SK-N-SH (cell line): Measurements from ENCODE around the gene ACP4. TPM values are rescaled to one million over a fixed set of nuclear protein-coding genes. Genes with fewer than 3 reads are reported as not detected.

Experiments
- CTCF ChIA-PET: fragments of 300-600, 350-600 bp; formaldehyde crosslinking; extraction: SDS; loops from one replicate; lab custom pipeline; 2021; lab: Yijun Ruan, JAX
- POLR2A ChIA-PET: fragments of 350-600 bp; sonication (Branson Sonifier 250); formaldehyde crosslinking; extraction: SDS; loops from one replicate; lab custom pipeline; 2020; ENCODE audit warnings: antibody characterized with exemption, inconsistent platforms; lab: Yijun Ruan, JAX
- DNase-seq: peaks from one replicate; pipeline ENCODE4 v3.0.0; 2012
- H2AFZ ChIP-seq: fragments of 200-600 bp; sonication (generic); 2 replicates; pipeline ENCODE4 v1.8.1; 2016; ENCODE audit warnings: antibody characterized with exemption, mild to moderate bottlenecking, low read depth
- H3F3A ChIP-seq: fragments of 200-600 bp; sonication (generic); replicated peaks from 2 replicates; pipeline ENCODE3; 2016; ENCODE audit warnings: antibody characterized with exemption, mild to moderate bottlenecking; ENCODE audit not compliant: insufficient read depth
- H3K27ac ChIP-seq, 2 experiments: fragments of 200-500 bp in 1 of 2; fragments of 200-600 bp in 1 of 2; sonication (Bioruptor generic) in 1 of 2; sonication (generic), shearing (Covaris generic) in 1 of 2; 2 replicates each; pipeline versions ENCODE4 v1.5.1 to v1.6.1; 2014 to 2016; ENCODE audit warnings: low read depth in 2 of 2, inconsistent platforms in 1 of 2, low read length in 1 of 2, mild to moderate bottlenecking in 1 of 2, mixed read lengths in 1 of 2
- H3K27me3 ChIP-seq: fragments of 200-600 bp; sonication (generic), shearing (Covaris generic); 2 replicates; pipeline ENCODE4 v1.6.1; 2016; ENCODE audit warnings: mixed run types; ENCODE audit not compliant: insufficient read depth
- H3K36me3 ChIP-seq, 2 experiments: fragments of 200-500 bp in 1 of 2; fragments of 200-600 bp in 1 of 2; sonication (Bioruptor generic) in 1 of 2; sonication (generic) in 1 of 2; replicated peaks in 1 of 2; 2 replicates each; pipeline versions ENCODE3 to v1.5.1; 2014 to 2016; ENCODE audit warnings: low read length in 1 of 2, mild to moderate bottlenecking in 1 of 2; ENCODE audit not compliant: insufficient read depth in 2 of 2, control insufficient read depth in 1 of 2
- H3K4me1 ChIP-seq, 2 experiments: fragments of 200-500 bp in 1 of 2; fragments of 200-600 bp in 1 of 2; sonication (Bioruptor generic) in 1 of 2; sonication (generic), shearing (Covaris generic) in 1 of 2; 2 replicates each; pipeline versions ENCODE4 v1.5.1 to v1.6.1; 2014 to 2016; ENCODE audit warnings: low read depth in 1 of 2, low read length in 1 of 2, mixed run types in 1 of 2; ENCODE audit not compliant: insufficient read depth in 2 of 2, control insufficient read depth in 1 of 2
- H3K4me2 ChIP-seq: fragments of 200-600 bp; sonication (generic), shearing (Covaris generic); 2 replicates; pipeline ENCODE4 v1.6.1; 2017; ENCODE audit warnings: mixed run types
- H3K4me3 ChIP-seq, 2 experiments: fragments of 200-500 bp in 1 of 2; fragments of 200-600 bp in 1 of 2; sonication (Bioruptor generic) in 1 of 2; sonication (generic), shearing (Covaris generic) in 1 of 2; 2 replicates each; pipeline versions ENCODE4 v1.5.1 to v1.8.1; 2014 to 2016; ENCODE audit warnings: low read depth in 2 of 2, inconsistent platforms in 1 of 2, low read length in 1 of 2, mild to moderate bottlenecking in 1 of 2, mixed read lengths in 1 of 2, moderate library complexity in 1 of 2
- H3K79me2 ChIP-seq: fragments of 200-600 bp; sonication (generic); 2 replicates; pipeline ENCODE4 v1.8.1; 2017; ENCODE audit warnings: mild to moderate bottlenecking; ENCODE audit not compliant: insufficient read depth
- H3K9ac ChIP-seq: fragments of 200-600 bp; sonication (generic); 2 replicates; pipeline ENCODE4 v1.6.1; 2017; ENCODE audit warnings: mixed run types
- H3K9me2 ChIP-seq: fragments of 200-600 bp; sonication (generic); 2 replicates; pipeline ENCODE4 v1.6.1; 2017; ENCODE audit warnings: mixed run types
- H3K9me3 ChIP-seq: fragments of 200-600 bp; sonication (generic); 2 replicates; pipeline ENCODE4 v1.6.1; 2017; ENCODE audit warnings: mixed run types, mild to moderate bottlenecking, moderate library complexity
- H4K20me1 ChIP-seq: fragments of 200-600 bp; sonication (generic); 2 replicates; pipeline ENCODE4 v1.6.1; 2017; ENCODE audit warnings: mild to moderate bottlenecking, mixed run types; ENCODE audit not compliant: insufficient read depth
- CTCF ChIP-seq: fragments of 200-600 bp; sonication (generic); IDR thresholded peaks from 2 replicates; pipeline ENCODE4 v1.6.1; 2017; ENCODE audit warnings: antibody characterized with exemption, mild to moderate bottlenecking, moderate library complexity
- EP300 ChIP-seq, 2 experiments: IDR thresholded peaks; 2 replicates each; pipeline versions ENCODE4 v1.4.0 to v1.6.1; 2012; ENCODE audit warnings: borderline replicate concordance in 1 of 2, low read depth in 1 of 2, low read length in 1 of 2
- EZH2phosphoT487 ChIP-seq: fragments of 200-600 bp; sonication (generic); IDR thresholded peaks from 2 replicates; pipeline ENCODE4 v1.6.1; 2017; ENCODE audit warnings: low read depth, mixed run types, mild to moderate bottlenecking, antibody characterized with exemption, moderate library complexity, borderline replicate concordance
- FOSL2 ChIP-seq: IDR thresholded peaks from 2 replicates; pipeline ENCODE4 v1.4.0; 2012; ENCODE audit warnings: low read depth, mild to moderate bottlenecking, moderate library complexity, borderline replicate concordance
- FOXJ3 ChIP-seq: sonication (generic); formaldehyde crosslinking; IDR thresholded peaks from 2 replicates; pipeline ENCODE4 v1.5.1; 2020; ENCODE audit warnings: mild to moderate bottlenecking, missing genetic modification reagents
- GABPA ChIP-seq: IDR thresholded peaks from 2 replicates; pipeline ENCODE4 v1.4.0; 2012; ENCODE audit warnings: low read depth, mild to moderate bottlenecking
- GATA2 ChIP-seq: sonication (generic); formaldehyde crosslinking; IDR thresholded peaks from 2 replicates; pipeline ENCODE4 v1.5.0; 2020; ENCODE audit warnings: mild to moderate bottlenecking, missing genetic modification reagents
- NFIC ChIP-seq: IDR thresholded peaks from 2 replicates; pipeline ENCODE4 v1.4.0; 2012; ENCODE audit warnings: borderline replicate concordance
- REST ChIP-seq: IDR thresholded peaks from 2 replicates; pipeline ENCODE4 v1.6.1; 2012; ENCODE audit warnings: mild to moderate bottlenecking, low read depth, low read length, moderate library complexity
- RFX5 ChIP-seq: IDR thresholded peaks from 2 replicates; pipeline ENCODE4 v1.6.1; 2012; ENCODE audit warnings: mild to moderate bottlenecking, improper control_type of control experiment, low read length
- RXRA ChIP-seq: IDR thresholded peaks from 2 replicates; pipeline ENCODE4 v1.4.0; 2012; ENCODE audit warnings: low read depth, mild to moderate bottlenecking, borderline replicate concordance
- TAF1 ChIP-seq: IDR thresholded peaks from 2 replicates; pipeline ENCODE4 v1.6.1; 2012; ENCODE audit warnings: low read depth, mild to moderate bottlenecking, low read length, moderate library complexity, borderline replicate concordance
- TCF12 ChIP-seq: IDR thresholded peaks from 2 replicates; pipeline ENCODE4 v1.4.0; 2012
- TEAD4 ChIP-seq: IDR thresholded peaks from 2 replicates; pipeline ENCODE4 v1.4.0; 2012; ENCODE audit warnings: mild to moderate bottlenecking, borderline replicate concordance; ENCODE audit not compliant: insufficient read depth
- WGBS: methylation state at CpG from one replicate; pipeline ENCODE4 v1.1.6; 2017; ENCODE audit warnings: low lambda C conversion rate; 5-methylcytosine and 5-hydroxymethylcytosine counted together
- polyA plus RNA-seq, 3 experiments: library from polyadenylated mRNA; depleted of rRNA; stranded (reverse); fragments of >200 nt; gene quantifications; 2 replicates each; pipeline ENCODE4 v1.2.3, GENCODE V29; 2012
- TF ChIP-seq, protein P1 (sequence below): fragments of 150-350 bp; IDR thresholded peaks from 2 replicates; pipeline ENCODE4 v1.6.1; 2016; ENCODE audit warnings: mild to moderate bottlenecking, low read depth, low read length

ACP4 gene
- polyA plus RNA-seq, 1 of the 3 experiments (the other 2 are of a cell fraction), result not detected

- TF ChIP-seq, protein P1, sequence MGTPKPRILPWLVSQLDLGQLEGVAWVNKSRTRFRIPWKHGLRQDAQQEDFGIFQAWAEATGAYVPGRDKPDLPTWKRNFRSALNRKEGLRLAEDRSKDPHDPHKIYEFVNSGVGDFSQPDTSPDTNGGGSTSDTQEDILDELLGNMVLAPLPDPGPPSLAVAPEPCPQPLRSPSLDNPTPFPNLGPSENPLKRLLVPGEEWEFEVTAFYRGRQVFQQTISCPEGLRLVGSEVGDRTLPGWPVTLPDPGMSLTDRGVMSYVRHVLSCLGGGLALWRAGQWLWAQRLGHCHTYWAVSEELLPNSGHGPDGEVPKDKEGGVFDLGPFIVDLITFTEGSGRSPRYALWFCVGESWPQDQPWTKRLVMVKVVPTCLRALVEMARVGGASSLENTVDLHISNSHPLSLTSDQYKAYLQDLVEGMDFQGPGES, result no peak
- TF ChIP-seq RXRA (no peak), FOSL2 (no peak), EZH2phosphoT487 (no peak), TEAD4 (no peak), FOXJ3 (no peak), EP300 (IDR thresholded peaks at IDR 0.05; ENCODE audit: borderline replicate concordance in 1 of 2, low read depth in 1 of 2, low read length in 1 of 2) (no peak), NFIC (no peak)
- no peak overlapping the region for H3K9ac ChIP-seq
- no peaks in the 10 kb centered on the region for H3K9me3 ChIP-seq
- H3K4me3 ChIP-seq, result no peak overlapping the region
- peaks cover 24% of the 10 kb centered on the region for H3K27me3 ChIP-seq
- CTCF ChIA-PET, result interaction anchor here (0.9 kb wide), 1 partner anchor 96 kb away, joined by 3 read pairs; no protein-coding TSS in a partner anchor
- H4K20me1 ChIP-seq, result no peaks in the 10 kb centered on the region
- H3F3A ChIP-seq, result no peaks in the 10 kb centered on the region
- H3K36me3 ChIP-seq, result no peaks in the 10 kb centered on the region
- H3K4me1 ChIP-seq, result no peaks in the 10 kb centered on the region
- no peak for DNase-seq
- H3K4me2 ChIP-seq, result no peak overlapping the region
- H3K9me2 ChIP-seq, result no peaks in the 10 kb centered on the region
- H2AFZ ChIP-seq, result no peak overlapping the region
- no peak overlapping the region for H3K27ac ChIP-seq
- no peaks in the 10 kb centered on the region for H3K79me2 ChIP-seq
- WGBS, result 70% methylated on average over 36 of the region's 43 CpGs
- POLR2A ChIA-PET, result no interaction called here
Observed at GRCh38 chr19:50826492-50827240, 36.5 kb downstream of the ACP4 start.

DNA sequence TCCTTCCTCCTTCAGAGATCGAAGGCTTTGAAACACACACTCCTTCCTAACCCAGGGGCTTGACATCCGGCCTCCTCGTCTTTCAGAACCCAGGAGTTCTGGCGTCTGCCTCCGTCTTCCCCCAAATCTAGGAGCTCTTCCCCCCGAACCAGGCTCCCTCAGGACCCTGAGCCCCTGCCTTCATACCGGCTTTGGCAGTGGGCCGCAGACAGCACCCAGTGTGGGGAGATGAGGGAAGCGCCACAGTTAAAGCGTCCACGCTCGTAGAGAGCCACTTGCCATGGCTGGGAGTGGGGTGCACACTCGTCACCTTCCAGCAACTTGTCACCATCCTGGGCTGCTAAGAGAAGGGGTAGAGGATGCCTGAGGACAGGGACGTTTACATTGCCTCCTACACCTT is 37.3 kb downstream of the ACP4 start:
- Histone ChIP-seq H3K36me3 (no peaks in the 10 kb centered on the region), H3K9me3 (no peaks in the 10 kb centered on the region), H4K20me1 (no peaks in the 10 kb centered on the region), H3K4me1 (no peaks in the 10 kb centered on the region), H3K27me3 (peaks cover 17% of the 10 kb centered on the region), H3K4me3 (no peak overlapping the region), H3K4me2 (no peak overlapping the region), H3K9ac (no peak overlapping the region), H3K79me2 (no peaks in the 10 kb centered on the region), H3K9me2 (no peaks in the 10 kb centered on the region), H2AFZ (no peak overlapping the region), H3K27ac (no peak overlapping the region), H3F3A (no peaks in the 10 kb centered on the region)
- 31% methylated on average over 12 of the region's 14 CpGs for WGBS
- no peak for DNase-seq
- CTCF ChIA-PET, result interaction anchor here (0.9 kb wide), 1 partner anchor 95 kb away, joined by 3 read pairs; no protein-coding TSS in a partner anchor
- POLR2A ChIA-PET, result no interaction called here
- no peak for TF ChIP-seq GABPA
- no peak for TF ChIP-seq TAF1
- TF ChIP-seq, protein P1, result no peak
- no peak for TF ChIP-seq NFIC
- no peak for TF ChIP-seq REST
- TF ChIP-seq GATA2 (CRISPR knock-in tag), result no peak
- no peak for TF ChIP-seq EP300 (IDR thresholded peaks at IDR 0.05; ENCODE audit: borderline replicate concordance in 1 of 2, low read depth in 1 of 2, low read length in 1 of 2)
- TF ChIP-seq CTCF, result no peak
- no peak for TF ChIP-seq TCF12
- no peak for TF ChIP-seq RFX5
